SK-N-SH treated with all-trans-retinoic acid at 6 μM for 48 hours (cell line): ENCODE data around the gene TRH.

Experiments
- CREB5 ChIP-seq: fragments of 250-450 bp; sonication (Bioruptor Pico); IDR thresholded peaks from 2 replicates; pipeline ENCODE4 v1.5.1; 2020; ENCODE audit warnings: low read depth, mild to moderate bottlenecking, moderate library complexity
- CSRNP3 ChIP-seq: fragments of 250-450 bp; sonication (Bioruptor Pico); IDR thresholded peaks from 2 replicates; pipeline ENCODE4 v1.5.1; 2021; ENCODE audit warnings: mild to moderate bottlenecking, moderate library complexity
- PATZ1 ChIP-seq: fragments of 250-450 bp; sonication (Bioruptor Pico); IDR thresholded peaks from 2 replicates; pipeline ENCODE4 v1.8.0; 2020; ENCODE audit warnings: mild to moderate bottlenecking, moderate library complexity, borderline replicate concordance
- RARB ChIP-seq: fragments of 250-450 bp; sonication (Bioruptor Pico); IDR thresholded peaks from 2 replicates; pipeline ENCODE4 v1.8.0; 2021; ENCODE audit warnings: mild to moderate bottlenecking, moderate library complexity
- ZC3H10 ChIP-seq: fragments of 250-450 bp; sonication (Bioruptor Pico); IDR thresholded peaks from 2 replicates; pipeline ENCODE4 v1.5.1; 2021; ENCODE audit warnings: mild to moderate bottlenecking, moderate library complexity
- ZNF565 ChIP-seq: fragments of 450-650 bp; formaldehyde crosslinking; conservative IDR thresholded peaks from 2 replicates; pipeline ENCODE4 v1.5.0; 2020; ENCODE audit warnings: low read depth, mild to moderate bottlenecking, moderate library complexity
- ZNF8 ChIP-seq: fragments of 450-650 bp; formaldehyde crosslinking; IDR thresholded peaks from 2 replicates; pipeline ENCODE4 v1.5.0; 2020; ENCODE audit warnings: mild to moderate bottlenecking, moderate library complexity

- TF ChIP-seq CREB5, result no peak
- no peak for TF ChIP-seq ZNF565 (CRISPR knock-in tag)
- TF ChIP-seq ZC3H10, result no peak
- TF ChIP-seq PATZ1 (CRISPR knock-in tag), result no peak
- TF ChIP-seq CSRNP3 (CRISPR knock-in tag), result no peak
- TF ChIP-seq RARB, result no peak
- TF ChIP-seq ZNF8 (CRISPR knock-in tag), result no peak
These were observed 32.2 kb upstream of the TRH start for GRCh38 chr3:129942296-129942695.
